GM12878 (cell line): Measurements from ENCODE around the gene IL18RAP. TPM values are rescaled to one million over a fixed set of nuclear protein-coding genes. Genes with fewer than 3 reads are reported as not detected.

Experiments used
- ATAC-seq: fragments of 200-7000 bp; cut with Tn5 transposase; 3 replicates; pipeline ENCODE4 v1.9.1; 2020; ENCODE audit warnings: mild to moderate bottlenecking, moderate library complexity
- BruUV-seq: library from RNA; stranded (reverse); fragments of 400-500 nt; replicated peaks from 2 replicates; lab custom pipeline; 2021; lab: Mats Ljungman, UMichigan
- CTCF ChIA-PET: fragments of 300-600 bp; sonication (Branson Sonifier 250); formaldehyde crosslinking; extraction: SDS; loops from one replicate; lab custom pipeline; 2021; ENCODE audit warnings: inconsistent platforms; lab: Yijun Ruan, JAX
- POLR2A ChIA-PET: fragments of 350-600 bp; formaldehyde crosslinking; extraction: SDS; loops from one replicate; lab custom pipeline; 2021; ENCODE audit warnings: inconsistent platforms; lab: Charles Lee
- RAD21 ChIA-PET: fragments of 300-600 bp; sonication (Branson Sonifier 250); formaldehyde crosslinking; loops from one replicate; lab custom pipeline; 2023; ENCODE audit warnings: antibody characterized with exemption; ENCODE audit not compliant: unreplicated experiment; lab: Charles Lee
- SMC1A ChIA-PET: fragments of 300-600 bp; sonication (Branson Sonifier 250); formaldehyde crosslinking; loops from one replicate; lab custom pipeline; 2023; ENCODE audit not compliant: unreplicated experiment, uncharacterized antibody; lab: Charles Lee
- DNase-seq: peaks from one replicate; pipeline ENCODE4 v3.0.0-alpha.2; 2011; ENCODE audit warnings: low read depth, low spot score
- FAIRE-seq: peaks from 3 replicates; lab custom pipeline; 2011; peaks lifted over from hg19 to GRCh38; lab: Jason Lieb, UNC
- H2AFZ ChIP-seq: 2 replicates; pipeline ENCODE4 v1.6.0; 2011; ENCODE audit warnings: low read depth, low read length, control low read depth; ENCODE audit not compliant: control insufficient read depth
- H3K27ac ChIP-seq: 2 replicates; pipeline ENCODE4 v1.5.1; 2011; ENCODE audit warnings: control low read depth; ENCODE audit not compliant: control insufficient read depth, insufficient read depth
- H3K27me3 ChIP-seq, 2 experiments: replicated peaks in 1 of 2; 2 replicates each; pipeline versions ENCODE4 v1.6.0 to v1.6.1; 2011; ENCODE audit warnings: low read length in 1 of 2; ENCODE audit not compliant: control insufficient read depth in 2 of 2, insufficient read depth in 2 of 2
- H3K36me3 ChIP-seq, 2 experiments: 2 replicates each; pipeline ENCODE4 v1.5.1; 2011; ENCODE audit warnings: low read length in 1 of 2; ENCODE audit not compliant: control insufficient read depth in 2 of 2, insufficient read depth in 2 of 2
- H3K4me1 ChIP-seq: 2 replicates; pipeline ENCODE4 v1.6.1; 2011; ENCODE audit warnings: mild to moderate bottlenecking, low read length, moderate library complexity, mixed read lengths; ENCODE audit not compliant: control insufficient read depth, insufficient read depth
- H3K4me2 ChIP-seq: 2 replicates; pipeline ENCODE4 v1.6.0; 2011; ENCODE audit warnings: control low read depth; ENCODE audit not compliant: control insufficient read depth, insufficient read depth
- H3K4me3 ChIP-seq: fragments of 200-600 bp; sonication (generic); 2 replicates; pipeline ENCODE4 v1.5.1; 2016
- H3K79me2 ChIP-seq: 2 replicates; pipeline ENCODE4 v1.6.0; 2011; ENCODE audit warnings: low read length; ENCODE audit not compliant: control insufficient read depth, insufficient read depth
- H3K9ac ChIP-seq: 2 replicates; pipeline ENCODE4 v1.8.0; 2011; ENCODE audit warnings: low read length, control low read depth, mixed read lengths; ENCODE audit not compliant: control insufficient read depth, insufficient read depth
- H3K9me3 ChIP-seq: replicated peaks from 3 replicates; pipeline ENCODE4 v1.5.1; 2011; ENCODE audit warnings: mild to moderate bottlenecking, low read length; ENCODE audit not compliant: control insufficient read depth, insufficient read depth
- H4K20me1 ChIP-seq: 2 replicates; pipeline ENCODE4 v1.6.0; 2011; ENCODE audit not compliant: control insufficient read depth, insufficient read depth
- GATAD2B ChIP-seq: fragments of 450-650 bp; conservative IDR thresholded peaks from 2 replicates; pipeline ENCODE4 v1.6.1; 2017; ENCODE audit warnings: low read depth, mild to moderate bottlenecking, moderate library complexity
- MAX ChIP-seq: IDR thresholded peaks from 2 replicates; pipeline ENCODE4 v1.6.1; 2012; ENCODE audit warnings: low read depth, low read length, improper control_type of control experiment
- MEF2A ChIP-seq: IDR thresholded peaks from 2 replicates; pipeline ENCODE4 v1.6.1; 2011; ENCODE audit warnings: low read depth, mild to moderate bottlenecking, low read length, moderate library complexity; ENCODE audit not compliant: insufficient read depth
- MYB ChIP-seq: fragments of 150-350 bp; IDR thresholded peaks from 2 replicates; pipeline ENCODE4 v1.6.1; 2014; ENCODE audit warnings: mild to moderate bottlenecking, low read depth, low read length, borderline replicate concordance
- MYC ChIP-seq: IDR thresholded peaks from 2 replicates; pipeline ENCODE4 v1.6.1; 2011; ENCODE audit warnings: mild to moderate bottlenecking, low read length, moderate library complexity, inconsistent platforms; ENCODE audit not compliant: insufficient read depth, insufficient replicate concordance, insufficient read length, severe bottlenecking
- NRF1 ChIP-seq: conservative IDR thresholded peaks from 2 replicates; pipeline ENCODE4 v1.6.1; 2011; ENCODE audit warnings: mild to moderate bottlenecking, low read depth, low read length, improper control_type of control experiment
- PAX8 ChIP-seq: fragments of 450-650 bp; IDR thresholded peaks from 2 replicates; pipeline ENCODE4 v1.6.1; 2017; ENCODE audit warnings: mild to moderate bottlenecking, moderate library complexity
- RAD21 ChIP-seq: IDR thresholded peaks from 2 replicates; pipeline ENCODE4 v1.6.1; 2011; ENCODE audit warnings: mild to moderate bottlenecking, low read depth, low read length, moderate library complexity; ENCODE audit not compliant: insufficient read depth
- SUZ12 ChIP-seq: fragments of 200-600 bp; sonication (generic); IDR thresholded peaks from one replicate; pipeline ENCODE4 v1.6.1; 2018; ENCODE audit warnings: antibody characterized with exemption, mild to moderate bottlenecking; ENCODE audit not compliant: unreplicated experiment
- TARDBP ChIP-seq: IDR thresholded peaks from 2 replicates; pipeline ENCODE4 v1.6.1; 2016; ENCODE audit warnings: borderline replicate concordance
- TBL1XR1 ChIP-seq: IDR thresholded peaks from 2 replicates; pipeline ENCODE4 v1.6.1; 2012; ENCODE audit warnings: low read depth, low read length, improper control_type of control experiment
- WRNIP1 ChIP-seq: IDR thresholded peaks from 2 replicates; pipeline ENCODE4 v1.6.1; 2011; ENCODE audit warnings: low read depth, low read length, improper control_type of control experiment, borderline replicate concordance
- WGBS: methylation state at CpG from one replicate; pipeline ENCODE4 v1.1.6; 2016; ENCODE audit warnings: low lambda C conversion rate; ENCODE audit not compliant: insufficient replicate concordance, insufficient coverage; ENCODE audit errors: missing lambda C conversion rate; 5-methylcytosine and 5-hydroxymethylcytosine counted together
- in situ Hi-C: fragments of 300-500 bp; cut with MboI; formaldehyde crosslinking; loops from 9 replicates; pipeline ENCODE4 v1.14.3; 2018; ENCODE audit warnings: mixed read lengths
- intact Hi-C: fragments of 100-400 bp; cut with micrococcal nuclease; formaldehyde crosslinking; loops from one replicate; pipeline ENCODE4 v1.14.2; 2022; ENCODE audit not compliant: unreplicated experiment
- polyA plus RNA-seq, 11 experiments: library from polyadenylated mRNA; depleted of rRNA in 4 of 11; unstranded in 6 of 11; stranded (reverse) in 5 of 11; fragments of >200 nt; fragmentation: Nextera tagmentation in 4 of 11; fragmentation: Illumina TruSeq in 1 of 11; extraction: Ambion mirVana in 4 of 11; extraction: Trizol in 1 of 11; gene quantifications; 1 replicate in 1 of 11; 2 replicates in 10 of 11; pipeline versions ENCODE4 v1.2.1 to v1.2.3, GENCODE V29; 2011 to 2016; ENCODE audit warnings: inconsistent platforms in 2 of 11, missing spikeins in 2 of 11, low read depth in 1 of 11
- total RNA-seq, 4 experiments: library from RNA; depleted of rRNA in 3 of 4; stranded (reverse); fragments of >200 nt in 3 of 4; fragmentation: Illumina TruSeq in 1 of 4; extraction: Trizol in 1 of 4; gene quantifications; 2 replicates each; pipeline versions ENCODE4 v1.2.1 to v1.2.3, GENCODE V29; 2013 to 2021
- TF ChIP-seq, protein P1 (sequence below): IDR thresholded peaks from 2 replicates; pipeline ENCODE4 v1.6.1; 2012; ENCODE audit warnings: mild to moderate bottlenecking, low read depth, low read length

The IL18RAP gene
- total and polyA plus RNA-seq, 10 of the 15 experiments (the other 5 are each of a cell fraction or from before 2014, with no cell fraction given) = 0.37 to 1.6 (median 0.75) TPM; not detected in 1

GRCh38 chr2:102473631-102474030 is 50.7 kb downstream of the IL18RAP start:
- FAIRE-seq = no peak
- H3K4me1 ChIP-seq = no peaks in the 10 kb centered on the region
- no peak for TF ChIP-seq MAX
- no peak for TF ChIP-seq TARDBP
- TF ChIP-seq GATAD2B = no peak
- no peak for TF ChIP-seq MYB
- TF ChIP-seq TBL1XR1 = no peak
- TF ChIP-seq, all 136 proteins: peak for 0
- H3K79me2 ChIP-seq = no peaks in the 10 kb centered on the region
- H3K36me3 ChIP-seq = no peaks in the 10 kb centered on the region
- H4K20me1 ChIP-seq = no peaks in the 10 kb centered on the region
- in situ Hi-C loops (loop anchor here (10.0 to 25.0 kb wide), 2 partner anchors 141 to 1061 kb away; partner anchors contain the start of gene SLC9A2), intact Hi-C loops (loop anchor here (1.0 to 5.0 kb wide), 5 partner anchors 21 to 332 kb away; no protein-coding TSS in a partner anchor)
- no peak for ATAC-seq
- RAD21 ChIA-PET = interaction anchor here (1.5 kb wide), 2 partner anchors 143 to 230 kb away, joined by 5 to 8 read pairs; no protein-coding TSS in a partner anchor
- POLR2A ChIA-PET = no interaction called here
- H3K9me3 ChIP-seq = no peaks in the 10 kb centered on the region; the same call in 2 of the 3 replicates
- CTCF ChIA-PET = interaction anchor here (0.9 to 6.0 kb wide), 31 partner anchors 10 to 454 kb away, joined by 3 to 38 read pairs (median 5); a partner anchor contains a TSS
- no TSS peak for BruUV-seq
- H3K4me2 ChIP-seq = no peak overlapping the region
- no peak overlapping the region for H3K9ac ChIP-seq
- no peak overlapping the region for H3K27ac ChIP-seq
- DNase-seq = no peak
- peaks cover 0 to 2% of the 10 kb centered on the region in 2 experiments; a peak in 1 of 4 replicates for H3K27me3 ChIP-seq
- WGBS = 30% methylated on average over 3 of the region's 3 CpGs
- no peak overlapping the region for H3K4me3 ChIP-seq
- no peak overlapping the region for H2AFZ ChIP-seq
- SMC1A ChIA-PET = interaction anchor here (0.7 to 2.2 kb wide), 7 partner anchors 118 to 230 kb away, joined by 3 to 13 read pairs (median 3); no protein-coding TSS in a partner anchor

- H3K9ac ChIP-seq = no peak overlapping the region
- in situ Hi-C loops = loop anchor here (10.0 to 25.0 kb wide), 2 partner anchors 140 to 1062 kb away; partner anchors contain the start of gene SLC9A2
- no peak for TF ChIP-seq RAD21
- no peak for TF ChIP-seq MEF2A
- TF ChIP-seq PAX8 = no peak
- no peak for TF ChIP-seq MYC
- no peak for TF ChIP-seq WRNIP1
- TF ChIP-seq, protein P1, sequence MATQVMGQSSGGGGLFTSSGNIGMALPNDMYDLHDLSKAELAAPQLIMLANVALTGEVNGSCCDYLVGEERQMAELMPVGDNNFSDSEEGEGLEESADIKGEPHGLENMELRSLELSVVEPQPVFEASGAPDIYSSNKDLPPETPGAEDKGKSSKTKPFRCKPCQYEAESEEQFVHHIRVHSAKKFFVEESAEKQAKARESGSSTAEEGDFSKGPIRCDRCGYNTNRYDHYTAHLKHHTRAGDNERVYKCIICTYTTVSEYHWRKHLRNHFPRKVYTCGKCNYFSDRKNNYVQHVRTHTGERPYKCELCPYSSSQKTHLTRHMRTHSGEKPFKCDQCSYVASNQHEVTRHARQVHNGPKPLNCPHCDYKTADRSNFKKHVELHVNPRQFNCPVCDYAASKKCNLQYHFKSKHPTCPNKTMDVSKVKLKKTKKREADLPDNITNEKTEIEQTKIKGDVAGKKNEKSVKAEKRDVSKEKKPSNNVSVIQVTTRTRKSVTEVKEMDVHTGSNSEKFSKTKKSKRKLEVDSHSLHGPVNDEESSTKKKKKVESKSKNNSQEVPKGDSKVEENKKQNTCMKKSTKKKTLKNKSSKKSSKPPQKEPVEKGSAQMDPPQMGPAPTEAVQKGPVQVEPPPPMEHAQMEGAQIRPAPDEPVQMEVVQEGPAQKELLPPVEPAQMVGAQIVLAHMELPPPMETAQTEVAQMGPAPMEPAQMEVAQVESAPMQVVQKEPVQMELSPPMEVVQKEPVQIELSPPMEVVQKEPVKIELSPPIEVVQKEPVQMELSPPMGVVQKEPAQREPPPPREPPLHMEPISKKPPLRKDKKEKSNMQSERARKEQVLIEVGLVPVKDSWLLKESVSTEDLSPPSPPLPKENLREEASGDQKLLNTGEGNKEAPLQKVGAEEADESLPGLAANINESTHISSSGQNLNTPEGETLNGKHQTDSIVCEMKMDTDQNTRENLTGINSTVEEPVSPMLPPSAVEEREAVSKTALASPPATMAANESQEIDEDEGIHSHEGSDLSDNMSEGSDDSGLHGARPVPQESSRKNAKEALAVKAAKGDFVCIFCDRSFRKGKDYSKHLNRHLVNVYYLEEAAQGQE = no peak
- no peak for TF ChIP-seq SUZ12
- no peak for TF ChIP-seq NRF1
Measured at GRCh38 chr2:102474785-102475184, 51.8 kb downstream of the IL18RAP start.

More at GRCh38 chr2:102474785-102475184, 51.8 kb downstream of the IL18RAP start:
- ChIA-PET SMC1A (interaction anchor here (0.8 to 2.2 kb wide), 3 partner anchors 35 to 180 kb away, joined by 3 to 13 read pairs (median 3); no protein-coding TSS in a partner anchor), CTCF (interaction anchor here (0.8 to 6.0 kb wide), 8 partner anchors 9 to 234 kb away, joined by 3 to 30 read pairs (median 3); no protein-coding TSS in a partner anchor), RAD21 (interaction anchor here (0.6 to 1.3 kb wide), 2 partner anchors 139 to 141 kb away, joined by 3 to 5 read pairs; no protein-coding TSS in a partner anchor), POLR2A (no interaction called here)
- no TSS peak for BruUV-seq
- H3K27ac ChIP-seq = no peak overlapping the region
- no peak for FAIRE-seq
- no peak overlapping the region for H2AFZ ChIP-seq
- H3K4me2 ChIP-seq = no peak overlapping the region
- no peaks in the 10 kb centered on the region for H4K20me1 ChIP-seq
- no peaks in the 10 kb centered on the region for H3K36me3 ChIP-seq
- peaks cover 0 to 2% of the 10 kb centered on the region in 2 experiments; a peak in 1 of 4 replicates for H3K27me3 ChIP-seq
- H3K9me3 ChIP-seq = no peaks in the 10 kb centered on the region; the same call in 2 of the 3 replicates
- no peak overlapping the region for H3K4me3 ChIP-seq
- no peak for ATAC-seq
- no peak for DNase-seq
- intact Hi-C loops = loop anchor here (5.0 kb wide), 1 partner anchor 228 kb away; no protein-coding TSS in a partner anchor
- no peaks in the 10 kb centered on the region for H3K4me1 ChIP-seq
- H3K79me2 ChIP-seq = no peaks in the 10 kb centered on the region
